ENCODE measurements around the gene NHSL1.

GRCh38 chr6:138428944-138429598 lies 70.2 kb downstream of the NHSL1 start:
- TF ChIP-seq CTCF (IDR thresholded peaks at IDR 0.05) (peak; percentile 43 to 67 (median 62)), POLR2AphosphoS5 (IDR thresholded peaks at IDR 0.05; ENCODE audit: insufficient read depth in 1 of 2, low read depth in 1 of 2) (no peak), POLR2A (IDR thresholded peaks at IDR 0.05) (no peak)
